Cardiac muscle cell (in vitro differentiated cells and primary cell): ENCODE data around the gene SOX5. TPM values are rescaled to one million over a fixed set of nuclear protein-coding genes. Genes with fewer than 3 reads are reported as not detected.
A peak's percentile ranks its signal among the peaks of the same experiment; 100 is the strongest.
"Not testable (repeated sequence)": the region's sequence is repeated elsewhere in the genome, so short reads cannot be mapped to it uniquely, and the experiment has no call there.

Experiments used
- DNase-seq, 2 donors: peaks; one replicate each; pipeline versions ENCODE4 v3.0.0 to v3.0.0-alpha.2; 2010 to 2017; ENCODE audit warnings: low read depth in 1 of 2, low spot score in 1 of 2
- H3K27ac ChIP-seq: fragments of 200-600 bp; sonication (generic); 2 replicates; pipeline ENCODE4 v1.5.1; 2016
- H3K27me3 ChIP-seq: fragments of 200-600 bp; sonication (generic); 2 replicates; pipeline ENCODE4 v1.6.0; 2016; ENCODE audit warnings: control low read depth
- H3K36me3 ChIP-seq: fragments of 200-600 bp; sonication (generic); 2 replicates; pipeline ENCODE4 v1.5.1; 2016; ENCODE audit warnings: control low read depth
- H3K4me1 ChIP-seq: fragments of 200-600 bp; sonication (generic); 2 replicates; pipeline ENCODE4 v1.8.1; 2017; ENCODE audit warnings: low read depth, mild to moderate bottlenecking, mixed run types
- H3K4me3 ChIP-seq: fragments of 200-600 bp; sonication (generic); 2 replicates; pipeline ENCODE4 v1.5.1; 2016; ENCODE audit warnings: mild to moderate bottlenecking
- H3K9me3 ChIP-seq: fragments of 200-600 bp; sonication (generic); 2 replicates; pipeline ENCODE4 v1.5.1; 2017; ENCODE audit warnings: low read depth, mild to moderate bottlenecking, control low read depth
- CTCF ChIP-seq: IDR thresholded peaks from 2 replicates; pipeline ENCODE4 v1.5.1; 2012; ENCODE audit warnings: low read depth, mild to moderate bottlenecking, low read length
- polyA plus RNA-seq: library from polyadenylated mRNA; unstranded; fragments of >200 nt; fragmentation: Nextera tagmentation; extraction: Ambion mirVana; gene quantifications from 2 replicates; pipeline ENCODE4 v1.2.1, GENCODE V29; 2016
- total RNA-seq: library from RNA; depleted of rRNA; stranded (reverse); fragments of >200 nt; gene quantifications from 2 replicates; pipeline ENCODE4 v1.2.3, GENCODE V29; 2016

Gene SOX5
- total and polyA plus RNA-seq, 2 experiments from 2014 or later, result 6.8 to 11.9 TPM

DNA sequence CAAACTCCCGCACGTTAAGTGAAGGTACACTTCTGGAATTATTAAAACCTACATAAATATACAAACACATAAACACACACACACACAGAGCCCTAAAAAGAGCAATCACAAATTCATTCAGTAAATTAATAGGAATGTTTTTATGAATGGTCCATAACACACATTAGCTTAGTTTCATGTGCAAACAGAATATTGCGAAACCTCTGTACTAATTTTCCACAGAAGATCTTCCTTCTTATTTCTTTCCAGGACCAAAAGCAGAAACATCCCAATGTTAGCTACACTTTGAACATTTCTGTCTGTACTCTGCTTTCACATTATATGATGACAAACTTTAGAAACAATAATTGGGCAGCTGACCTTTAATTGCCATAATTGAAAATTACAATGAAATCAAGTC, 101.6 kb downstream of the SOX5 start:
- no peaks in the 10 kb centered on the region for H3K36me3 ChIP-seq
- H3K4me1 ChIP-seq, result peaks cover 17% of the 10 kb centered on the region
- H3K27me3 ChIP-seq, result no peaks in the 10 kb centered on the region
- H3K27ac ChIP-seq, result no peak overlapping the region
- peak in 1 of 2 donors; percentile 2 for DNase-seq
- no peak for TF ChIP-seq CTCF
- H3K4me3 ChIP-seq, result no peak overlapping the region
- no peaks in the 10 kb centered on the region for H3K9me3 ChIP-seq

DNA sequence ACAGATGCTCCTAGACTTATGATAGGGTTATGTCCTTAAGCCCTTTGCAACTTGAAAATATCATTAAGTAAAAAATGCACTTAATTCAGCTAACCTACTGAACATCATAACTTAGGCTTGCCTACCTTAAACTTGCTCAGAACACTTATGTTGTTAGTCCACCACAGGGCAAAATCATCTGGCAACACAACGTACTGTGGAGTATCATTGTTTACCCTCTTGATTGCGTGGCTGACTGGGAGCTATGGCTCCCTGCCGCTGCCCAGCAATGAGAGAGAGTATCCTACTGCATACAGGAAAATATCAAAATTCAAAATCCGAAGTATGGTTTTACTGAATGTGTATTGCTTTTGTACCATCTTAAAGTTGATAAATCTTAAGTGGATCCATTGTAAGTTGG, 105.5 kb downstream of the SOX5 start:
- no peak for DNase-seq
- Histone ChIP-seq H3K9me3 (no peaks in the 10 kb centered on the region), H3K4me3 (no peak overlapping the region), H3K36me3 (no peaks in the 10 kb centered on the region), H3K4me1 (no peaks in the 10 kb centered on the region), H3K27me3 (no peaks in the 10 kb centered on the region), H3K27ac (no peak overlapping the region)
- TF ChIP-seq CTCF, result no peak

GRCh38 chr12:23834076-23834475, 115.4 kb downstream of the SOX5 start:
- DNase-seq, result peak in 1 of 2 donors; percentile 37
- Histone ChIP-seq H3K36me3 (no peaks in the 10 kb centered on the region), H3K4me3 (no peak overlapping the region), H3K9me3 (no peaks in the 10 kb centered on the region), H3K4me1 (no peaks in the 10 kb centered on the region), H3K27ac (no peak overlapping the region), H3K27me3 (no peaks in the 10 kb centered on the region)
- TF ChIP-seq CTCF, result no peak

DNA sequence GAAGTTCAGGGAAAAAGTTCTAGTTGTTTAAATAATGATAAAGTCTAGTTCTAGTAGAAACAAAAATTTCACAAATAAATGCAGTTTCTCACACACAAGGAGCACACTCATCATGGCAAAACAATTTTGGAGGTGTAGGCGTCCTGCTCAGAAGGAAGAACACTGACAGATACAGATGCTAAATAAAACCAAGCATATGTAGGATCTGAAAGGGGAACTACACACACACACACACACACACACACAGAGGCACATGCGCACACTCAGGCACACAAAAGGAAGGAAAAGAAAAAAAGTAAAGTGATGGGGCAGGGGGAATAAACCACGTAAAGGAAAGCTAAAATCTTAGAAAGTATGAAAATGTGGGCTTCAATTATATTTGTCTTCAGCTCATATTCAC, 117.7 kb downstream of the SOX5 start:
- Histone ChIP-seq H3K27ac (no peak overlapping the region), H3K4me3 (no peak overlapping the region), H3K27me3 (no peaks in the 10 kb centered on the region), H3K4me1 (no peaks in the 10 kb centered on the region), H3K36me3 (no peaks in the 10 kb centered on the region), H3K9me3 (no peaks in the 10 kb centered on the region)
- TF ChIP-seq CTCF, result no peak
- DNase-seq, result no peak

DNA sequence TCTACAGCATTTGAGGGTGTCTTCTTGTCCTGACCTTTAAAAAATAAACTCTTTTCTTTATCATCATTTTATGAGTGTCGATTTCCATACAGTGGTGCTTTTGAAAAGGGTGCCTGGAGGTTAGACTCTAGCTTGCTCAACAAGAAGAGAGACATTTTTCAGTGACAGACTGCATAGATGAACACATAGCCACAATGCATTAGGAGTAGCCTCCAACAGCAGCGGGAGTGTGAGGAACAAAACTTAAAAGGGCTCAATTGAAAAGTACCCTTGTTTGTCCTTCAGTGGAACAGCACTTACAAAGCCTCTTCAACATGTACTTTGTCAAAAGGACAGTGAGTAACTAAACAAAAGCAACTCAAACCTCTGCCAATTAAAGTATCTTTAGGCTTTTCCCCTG, 119.3 kb downstream of the SOX5 start:
- H3K27me3 ChIP-seq, result no peaks in the 10 kb centered on the region
- H3K4me1 ChIP-seq, result no peaks in the 10 kb centered on the region
- peak in 1 of 2 donors; percentile 71 for DNase-seq
- TF ChIP-seq CTCF, result no peak
- no peak overlapping the region for H3K27ac ChIP-seq
- no peaks in the 10 kb centered on the region for H3K9me3 ChIP-seq
- H3K36me3 ChIP-seq, result no peaks in the 10 kb centered on the region
- no peak overlapping the region for H3K4me3 ChIP-seq

- no peak for TF ChIP-seq CTCF
- DNase-seq, result no peak
- Histone ChIP-seq H3K36me3 (no peaks in the 10 kb centered on the region), H3K27me3 (no peaks in the 10 kb centered on the region), H3K9me3 (no peaks in the 10 kb centered on the region), H3K4me3 (no peak overlapping the region), H3K4me1 (no peaks in the 10 kb centered on the region), H3K27ac (no peak overlapping the region)
Observed at GRCh38 chr12:23827353-23827752, 122.1 kb downstream of the SOX5 start.

- H3K4me1 ChIP-seq, H3K36me3 ChIP-seq, H3K27ac ChIP-seq, H3K27me3 ChIP-seq, H3K4me3 ChIP-seq, DNase-seq, H3K9me3 ChIP-seq: not testable (repeated sequence)
Observed at GRCh38 chr12:23825124-23825523, 124.3 kb downstream of the SOX5 start.
